Stromal cell of bone marrow (primary cell): ENCODE measurements around the gene PYCARD.
"Not testable (repeated sequence)": the region's sequence is repeated elsewhere in the genome, so short reads cannot be mapped to it uniquely, and the experiment has no call there.

Experiments used
- DNase-seq: peaks from one replicate; pipeline ENCODE4 v3.0.0-alpha.2; 2012; ENCODE audit warnings: low read depth

Gene PYCARD

DNA sequence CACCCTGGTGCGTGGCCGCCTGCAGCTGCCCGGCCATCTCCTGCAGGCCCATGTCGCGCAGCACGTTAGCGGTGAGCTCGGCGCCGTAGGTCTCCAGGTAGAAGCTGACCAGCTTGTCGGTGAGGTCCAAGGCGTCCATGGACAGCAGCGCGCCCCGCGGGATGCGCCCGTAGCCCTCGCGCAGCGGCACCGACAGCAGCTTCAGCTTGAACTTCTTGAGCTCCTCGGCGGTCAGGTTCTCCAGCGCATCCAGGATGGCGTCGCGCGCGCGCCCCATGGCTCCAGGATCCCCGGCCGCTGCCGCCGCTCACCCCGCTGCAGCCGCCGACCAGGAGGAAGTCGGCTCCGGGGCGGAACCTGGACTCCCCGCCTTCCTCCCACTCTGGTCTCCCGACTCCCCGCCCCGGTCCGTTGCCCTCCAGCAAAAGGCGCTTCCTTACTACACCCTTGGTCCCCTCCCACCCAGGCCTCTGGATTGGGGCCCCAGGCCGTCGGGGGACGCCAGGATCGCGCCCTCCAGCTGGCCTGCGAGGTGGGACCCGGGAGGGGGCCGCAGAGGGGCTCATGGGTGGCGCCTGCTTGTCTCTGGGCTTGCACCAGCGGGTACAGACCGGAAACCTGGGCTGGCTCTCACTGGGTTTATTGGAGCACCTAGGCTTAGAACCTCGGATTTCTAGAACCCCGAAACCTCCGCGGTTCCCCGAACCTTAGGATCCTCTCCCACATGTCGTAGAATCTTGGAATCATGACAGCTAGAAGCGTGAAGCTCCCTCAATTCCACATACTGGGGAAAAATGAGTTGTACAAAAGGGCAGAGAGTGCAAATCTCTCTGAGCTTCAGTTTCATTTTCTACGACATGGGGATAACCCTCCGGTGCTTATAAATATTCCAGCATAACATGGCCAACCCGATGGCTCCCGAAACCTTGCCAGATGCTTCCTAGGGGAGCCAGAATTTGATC is at the start of gene PYCARD:
Gene PYCARD, minus strand, starts transcription at position 347 of the 962 bp plus-strand sequence. Its CDS starts 70 bp downstream, at position 277.
- DNase-seq = no peak

DNA sequence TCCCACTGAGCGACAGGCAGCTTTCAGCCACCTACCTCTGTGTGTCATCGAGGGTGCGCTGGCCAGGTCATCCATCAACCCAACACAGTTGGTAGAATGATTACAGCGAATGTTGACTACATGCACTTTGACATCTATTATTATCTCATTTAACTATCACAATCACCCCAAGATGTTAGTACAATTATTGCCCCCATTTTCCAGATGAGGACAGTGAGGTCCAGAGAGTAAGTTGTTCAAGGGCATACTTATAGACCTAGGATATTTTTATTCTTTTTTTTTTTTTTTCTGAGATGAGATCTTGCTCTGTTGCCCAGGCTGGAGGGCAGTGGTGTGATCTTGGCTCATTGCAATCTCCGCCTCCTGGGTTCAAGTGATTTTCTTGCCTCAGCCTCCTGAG is 48.9 kb upstream of the PYCARD start:
- DNase-seq = no peak

DNA sequence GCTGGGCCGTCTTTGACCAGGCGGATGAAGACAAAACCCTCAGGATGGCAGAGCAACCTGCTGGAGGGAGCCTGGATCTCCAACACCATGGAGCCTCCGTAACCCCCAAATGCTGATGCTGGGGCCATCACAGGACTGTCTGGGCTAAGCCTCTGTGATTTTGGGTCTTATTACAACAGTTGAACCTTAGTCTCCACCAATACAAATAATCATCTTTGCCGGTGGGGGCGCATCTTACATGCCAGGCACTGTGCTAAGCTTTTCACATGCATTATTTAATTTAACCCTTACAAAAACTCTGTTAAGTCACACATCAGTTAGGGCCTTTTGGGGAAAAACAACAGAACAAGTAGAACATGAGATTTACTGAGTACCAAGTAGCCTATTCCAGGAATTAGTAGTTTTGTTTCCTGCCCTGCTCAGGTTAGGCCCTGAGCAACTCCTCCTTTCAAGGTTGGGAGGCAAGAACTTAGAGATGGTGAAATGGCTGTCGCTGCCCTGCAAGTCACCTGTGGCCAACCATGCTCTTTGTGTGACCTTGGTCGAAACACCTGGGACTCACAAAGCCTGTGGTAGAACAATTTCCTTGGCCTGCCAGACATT is 48.3 kb upstream of the PYCARD start:
- no peak for DNase-seq

DNA sequence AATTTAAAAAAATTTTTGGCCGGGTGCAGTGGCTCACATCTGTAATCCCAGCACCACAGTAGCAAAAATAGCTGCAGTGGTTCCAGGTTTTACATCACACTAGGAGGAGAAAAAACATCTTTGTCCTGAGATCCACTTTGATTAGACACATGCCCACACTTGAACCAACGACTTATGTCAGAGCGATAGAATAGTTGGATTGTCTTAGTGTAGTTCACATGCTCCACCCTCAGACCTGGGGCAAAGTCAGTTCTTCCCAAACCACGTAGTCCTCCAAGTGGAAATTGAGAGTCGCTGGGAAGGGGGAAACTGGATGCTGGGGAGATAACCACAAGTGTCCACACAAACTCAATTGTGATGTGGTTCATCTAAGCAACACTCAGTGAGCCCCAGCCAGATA is 45.8 kb upstream of the PYCARD start:
- no peak for DNase-seq

DNA sequence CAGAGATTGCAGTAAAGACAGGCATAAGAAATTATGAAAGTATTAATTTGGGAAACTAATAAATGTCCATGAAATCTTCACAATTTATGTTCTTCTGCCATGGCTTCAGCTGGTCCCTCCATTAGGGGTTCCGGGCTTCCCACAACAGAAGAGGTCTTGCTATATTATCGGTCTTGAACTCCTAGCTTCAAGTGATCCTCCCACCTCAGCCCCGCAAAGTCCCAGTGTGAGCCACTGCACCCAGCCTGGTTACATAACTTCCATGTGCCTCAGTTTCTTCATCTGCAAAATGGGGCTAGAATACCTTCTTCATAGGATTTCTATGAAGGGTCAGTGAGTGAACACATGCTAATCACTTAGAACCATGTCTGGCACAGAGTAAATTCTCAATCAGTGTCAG is 43.7 kb upstream of the PYCARD start:
- DNase-seq = no peak

DNA sequence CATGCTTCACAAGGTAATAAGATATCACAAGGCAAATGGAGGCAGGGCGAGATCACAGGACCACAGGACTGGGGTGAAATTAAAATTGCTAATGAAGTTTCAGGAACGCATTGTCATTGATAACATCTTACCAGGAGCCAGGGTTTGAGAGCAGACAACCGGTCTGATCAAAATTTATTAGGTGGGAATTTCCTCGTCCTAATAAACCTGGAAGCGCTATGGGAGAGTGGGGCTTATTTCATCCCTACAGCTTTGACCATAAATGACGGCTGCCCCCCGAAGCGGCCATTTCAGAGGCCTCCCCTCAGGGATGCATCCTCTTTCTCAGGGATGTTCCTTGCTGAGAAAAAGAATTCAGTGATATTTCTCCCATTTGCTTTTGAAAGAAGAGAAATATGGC is 43.0 kb upstream of the PYCARD start:
- DNase-seq = not testable (repeated sequence)

DNA sequence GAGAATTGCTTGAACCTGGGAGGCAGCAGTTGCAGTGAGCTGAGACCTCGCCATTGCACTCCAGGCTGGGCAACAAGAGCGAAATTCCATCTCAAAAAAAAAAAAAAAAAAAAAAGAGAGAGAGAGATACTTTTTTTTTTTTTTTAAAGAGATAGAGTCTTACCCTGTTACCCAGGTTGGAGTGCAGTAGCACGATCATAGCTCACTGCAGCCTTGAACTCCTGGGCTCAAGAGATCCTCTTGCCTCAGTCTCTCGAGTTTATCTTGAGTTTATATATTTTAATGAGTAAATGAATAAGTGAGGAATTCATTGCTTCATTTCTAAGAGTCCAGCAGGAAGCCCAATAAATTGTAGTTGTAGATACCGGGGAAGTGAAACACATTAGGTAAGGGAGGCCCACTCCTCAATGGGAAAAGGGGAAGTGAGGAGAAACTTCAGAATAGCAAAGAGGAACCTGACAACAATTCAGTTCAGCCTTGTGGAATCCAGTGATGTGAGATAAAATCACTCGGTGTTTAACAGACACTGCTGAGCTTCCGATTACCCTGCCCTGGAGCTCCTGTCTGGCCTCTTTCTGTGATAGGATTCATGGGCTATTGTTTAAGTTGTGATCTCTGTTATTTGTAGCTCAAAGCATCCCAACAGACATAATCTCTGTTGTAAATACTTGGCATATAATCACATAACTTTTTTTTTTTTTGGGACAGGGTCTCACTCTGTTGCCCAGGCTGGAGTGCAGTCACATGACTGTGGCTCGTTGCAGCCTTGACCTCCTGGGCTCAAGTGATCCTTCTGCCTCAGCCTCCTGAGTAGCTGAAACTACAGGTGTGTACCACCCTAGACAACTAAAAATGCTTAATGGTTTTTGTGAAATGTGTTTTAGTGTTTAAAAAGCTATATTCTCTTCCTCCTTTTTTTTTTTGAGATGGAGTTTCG is 41.4 kb upstream of the PYCARD start:
- DNase-seq = no peak

DNA sequence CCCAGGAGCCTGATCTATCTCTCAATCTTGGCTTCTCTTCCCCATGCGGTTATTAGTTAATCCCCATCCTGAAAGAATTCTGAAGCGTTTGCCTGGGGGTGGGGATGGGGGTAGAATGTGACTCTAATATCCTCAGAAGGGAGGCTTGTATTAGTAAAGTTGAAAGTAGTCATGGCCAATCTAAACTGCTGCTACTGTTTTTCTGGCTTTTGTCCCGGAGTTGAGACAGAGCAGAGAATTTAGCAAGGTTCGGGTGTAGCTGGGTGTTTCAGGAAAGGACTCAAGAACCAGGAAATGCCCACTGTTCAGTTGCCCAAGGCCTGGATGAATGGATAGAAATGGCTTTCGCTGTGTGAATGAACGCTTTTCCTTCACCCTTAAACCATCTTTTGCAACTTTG is 39.6 kb upstream of the PYCARD start:
- peak; percentile 32 for DNase-seq

DNA sequence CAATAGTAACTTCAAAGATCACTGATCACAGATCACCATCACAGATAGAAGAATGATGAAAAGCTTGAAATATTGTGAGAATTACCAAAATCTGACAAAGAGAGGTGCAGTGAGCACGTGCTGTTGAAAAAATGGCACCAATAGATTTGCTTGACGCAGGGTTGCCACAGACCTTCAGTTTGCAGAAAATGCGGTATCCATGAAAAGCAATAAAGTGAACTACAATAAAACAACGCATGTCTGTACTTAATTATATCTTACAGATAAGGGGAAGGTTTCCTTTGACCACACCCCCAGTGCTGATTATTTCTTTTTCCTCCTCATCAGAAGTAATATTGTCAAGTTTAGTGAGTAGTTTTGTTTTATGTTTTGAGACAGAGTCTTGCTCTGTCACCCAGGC is 35.5 kb upstream of the PYCARD start:
- DNase-seq = no peak

DNA sequence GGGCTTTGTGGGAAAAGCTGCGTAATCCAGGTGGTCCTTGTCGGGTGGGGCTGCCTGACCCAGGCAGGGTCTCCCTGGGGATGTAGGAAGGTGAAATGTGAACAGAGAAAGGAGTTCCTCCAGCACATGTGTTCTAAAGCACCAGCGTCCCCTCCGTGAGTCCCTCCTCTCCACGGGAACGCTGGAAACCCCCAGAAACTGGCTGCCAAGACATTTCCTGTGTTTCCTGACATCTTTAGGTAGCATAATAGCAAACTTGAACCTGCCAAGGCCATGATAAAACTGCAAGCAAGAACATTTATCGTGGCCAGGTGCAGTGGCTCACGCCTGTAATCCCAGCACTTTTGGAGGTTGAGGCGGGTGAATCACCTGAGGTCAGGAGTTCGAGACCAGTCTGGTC is 26.9 kb upstream of the PYCARD start:
- DNase-seq = no peak

DNA sequence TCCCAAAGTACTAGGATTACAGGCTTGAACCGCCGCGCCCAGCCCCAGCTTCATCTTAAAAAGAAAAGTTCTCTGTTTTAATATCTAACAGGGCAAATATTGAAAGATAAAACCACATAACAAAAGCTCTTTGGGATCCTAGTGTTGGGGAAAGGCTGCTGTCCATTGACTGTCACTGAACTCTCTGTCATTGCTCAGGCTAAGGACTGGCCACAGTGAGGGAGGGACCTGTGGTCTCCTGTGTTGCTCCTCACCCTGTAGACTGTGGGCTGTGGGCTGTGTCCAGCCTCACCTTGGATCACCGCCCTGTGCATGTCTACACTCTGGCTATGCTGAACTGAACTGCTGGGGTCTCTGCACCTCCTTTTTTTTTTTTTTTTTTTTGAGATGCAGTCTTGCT is 25.6 kb upstream of the PYCARD start:
- DNase-seq = no peak

DNA sequence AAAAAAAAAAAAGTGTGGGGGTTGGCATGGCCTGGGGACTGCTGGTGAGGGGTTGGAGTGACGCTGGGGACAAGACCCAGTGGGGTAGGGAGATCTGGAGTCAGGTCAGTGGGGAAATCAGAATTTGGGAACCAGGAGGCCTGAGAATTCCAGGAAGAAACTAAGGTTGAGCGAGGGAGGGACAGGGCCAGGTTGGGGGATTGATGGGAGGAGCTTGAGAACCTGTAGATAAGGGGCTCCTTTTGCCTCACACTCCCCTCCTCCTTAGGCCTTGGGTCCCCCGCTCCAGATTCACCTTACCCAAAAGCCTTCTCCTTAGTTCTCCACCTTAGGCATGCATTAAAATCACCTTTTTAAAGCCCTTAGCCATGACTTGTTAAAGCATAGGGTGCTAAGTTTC is 22.6 kb upstream of the PYCARD start:
- DNase-seq = no peak

DNA sequence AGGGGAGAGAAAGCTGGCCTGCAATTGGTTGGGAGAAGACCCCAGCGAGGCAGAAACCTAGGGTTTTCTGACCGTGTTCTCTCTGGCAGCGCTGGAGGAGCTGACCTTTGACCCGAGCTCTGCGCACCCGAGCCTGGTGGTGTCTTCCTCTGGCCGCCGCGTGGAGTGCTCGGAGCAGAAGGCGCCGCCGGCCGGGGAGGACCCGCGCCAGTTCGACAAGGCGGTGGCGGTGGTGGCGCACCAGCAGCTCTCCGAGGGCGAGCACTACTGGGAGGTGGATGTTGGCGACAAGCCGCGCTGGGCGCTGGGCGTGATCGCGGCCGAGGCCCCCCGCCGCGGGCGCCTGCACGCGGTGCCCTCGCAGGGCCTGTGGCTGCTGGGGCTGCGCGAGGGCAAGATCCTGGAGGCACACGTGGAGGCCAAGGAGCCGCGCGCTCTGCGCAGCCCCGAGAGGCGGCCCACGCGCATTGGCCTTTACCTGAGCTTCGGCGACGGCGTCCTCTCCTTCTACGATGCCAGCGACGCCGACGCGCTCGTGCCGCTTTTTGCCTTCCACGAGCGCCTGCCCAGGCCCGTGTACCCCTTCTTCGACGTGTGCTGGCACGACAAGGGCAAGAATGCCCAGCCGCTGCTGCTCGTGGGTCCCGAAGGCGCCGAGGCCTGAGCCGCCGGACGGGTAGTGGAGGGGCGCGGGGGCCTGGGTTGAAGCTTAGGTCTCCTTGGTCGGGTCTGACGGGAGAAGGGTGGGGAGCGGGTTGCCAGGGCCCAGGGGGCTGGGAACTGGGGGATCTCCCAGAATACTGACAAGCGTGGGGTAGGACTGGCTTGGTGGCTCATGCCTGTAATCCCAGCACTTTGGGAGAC is 21.8 kb upstream of the PYCARD start:
- no peak for DNase-seq

DNA sequence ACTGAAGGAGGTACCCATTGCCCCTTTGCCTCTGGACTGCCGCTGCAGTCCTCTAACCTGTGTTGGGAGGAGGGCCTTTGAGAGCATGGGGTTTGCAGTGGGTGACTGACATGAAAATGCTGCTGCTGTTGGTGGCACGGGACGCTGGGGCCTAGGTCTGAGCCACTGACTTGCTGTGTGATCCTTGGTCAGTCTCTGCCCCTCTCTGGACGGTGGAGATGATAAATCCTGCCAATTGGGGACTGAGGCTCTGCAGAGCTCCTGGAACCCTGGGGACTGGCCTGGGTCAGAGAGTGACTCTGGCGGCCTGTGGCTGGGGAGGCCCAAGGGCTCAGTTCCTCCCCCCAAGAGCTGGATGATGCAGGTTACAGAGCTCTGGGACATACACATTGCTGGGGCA is 20.5 kb upstream of the PYCARD start:
- DNase-seq = no peak

DNA sequence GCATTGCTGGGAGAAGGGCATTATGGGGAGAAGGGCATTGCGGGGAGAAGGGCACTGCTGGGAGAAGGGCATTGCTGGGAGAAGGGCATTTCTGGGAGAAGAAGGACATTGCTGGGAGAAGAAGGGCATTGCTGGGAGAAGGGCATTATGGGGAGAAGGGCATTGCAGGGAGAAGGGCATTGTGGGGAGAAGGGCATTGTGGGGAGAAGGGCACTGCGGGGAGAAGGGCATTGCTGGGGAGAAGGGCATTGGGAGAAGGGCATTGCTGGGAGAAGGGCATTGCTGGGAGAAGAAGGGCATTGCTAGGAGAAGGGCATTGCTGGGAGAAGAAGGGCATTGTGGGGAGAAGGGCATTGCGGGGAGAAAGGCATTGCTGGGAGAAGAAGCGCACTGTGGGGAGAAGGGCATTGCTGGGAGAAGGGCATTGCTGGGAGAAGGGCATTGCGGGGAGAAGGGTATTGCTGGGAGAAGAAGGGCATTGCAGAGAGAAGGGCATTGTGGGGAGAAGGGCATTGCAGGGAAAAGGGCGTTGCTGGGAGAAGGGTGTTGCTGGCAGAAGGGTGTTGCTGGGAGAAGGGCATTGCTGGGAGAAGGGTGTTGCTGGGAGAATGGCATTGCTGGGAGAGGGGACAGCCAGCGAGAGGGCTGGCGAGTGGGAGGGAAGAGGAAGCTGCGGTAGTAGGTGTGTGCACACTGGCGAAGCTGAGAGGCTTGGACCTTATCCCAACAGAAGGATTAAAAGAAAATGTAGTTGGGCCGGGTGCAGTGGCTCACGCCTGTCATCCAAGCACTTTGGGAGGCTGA is 19.0 kb upstream of the PYCARD start:
- DNase-seq = no peak

DNA sequence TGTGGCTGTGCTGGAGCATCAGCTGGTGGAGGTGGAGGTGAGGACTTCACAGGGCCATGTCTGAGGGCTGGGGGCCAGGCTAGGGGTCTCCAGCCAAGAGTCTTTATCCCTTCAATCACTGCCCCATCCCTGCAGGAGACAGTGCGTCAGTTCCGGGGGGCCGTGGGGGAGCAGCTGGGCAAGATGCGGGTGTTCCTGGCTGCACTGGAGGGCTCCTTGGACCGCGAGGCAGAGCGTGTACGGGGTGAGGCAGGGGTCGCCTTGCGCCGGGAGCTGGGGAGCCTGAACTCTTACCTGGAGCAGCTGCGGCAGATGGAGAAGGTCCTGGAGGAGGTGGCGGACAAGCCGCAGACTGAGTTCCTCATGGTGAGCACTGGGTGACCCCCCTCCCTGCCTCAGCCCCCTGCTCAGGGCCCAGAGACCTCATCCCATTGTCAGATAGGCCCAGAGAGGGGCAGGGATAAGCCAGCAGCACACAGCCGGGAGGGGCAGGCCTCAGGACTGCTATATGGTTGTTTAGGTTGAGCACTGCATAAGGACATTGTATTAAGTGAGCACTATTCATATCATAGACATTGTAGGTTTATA is 16.7 kb upstream of the PYCARD start:
- DNase-seq = no peak

DNA sequence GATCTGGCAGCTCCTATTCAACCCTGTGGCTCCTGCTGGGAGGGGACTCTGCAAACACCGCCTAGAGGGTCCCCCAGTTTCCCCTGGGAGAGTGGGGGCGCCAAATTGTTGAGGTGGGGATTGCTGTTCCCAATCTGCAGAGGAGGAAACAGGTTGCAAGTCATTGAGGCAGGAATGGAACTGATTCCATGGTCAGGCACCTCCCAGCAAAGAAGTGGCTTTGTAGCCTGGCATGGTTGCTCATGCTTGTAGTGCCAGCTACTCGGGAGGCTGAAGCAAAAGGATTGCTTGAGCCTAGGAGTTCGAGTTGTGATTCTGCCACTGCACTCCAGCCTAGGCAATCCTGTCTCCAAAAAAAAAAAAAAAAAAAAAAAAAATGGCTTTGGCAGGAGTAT is 14.6 kb upstream of the PYCARD start:
- DNase-seq = no peak

DNA sequence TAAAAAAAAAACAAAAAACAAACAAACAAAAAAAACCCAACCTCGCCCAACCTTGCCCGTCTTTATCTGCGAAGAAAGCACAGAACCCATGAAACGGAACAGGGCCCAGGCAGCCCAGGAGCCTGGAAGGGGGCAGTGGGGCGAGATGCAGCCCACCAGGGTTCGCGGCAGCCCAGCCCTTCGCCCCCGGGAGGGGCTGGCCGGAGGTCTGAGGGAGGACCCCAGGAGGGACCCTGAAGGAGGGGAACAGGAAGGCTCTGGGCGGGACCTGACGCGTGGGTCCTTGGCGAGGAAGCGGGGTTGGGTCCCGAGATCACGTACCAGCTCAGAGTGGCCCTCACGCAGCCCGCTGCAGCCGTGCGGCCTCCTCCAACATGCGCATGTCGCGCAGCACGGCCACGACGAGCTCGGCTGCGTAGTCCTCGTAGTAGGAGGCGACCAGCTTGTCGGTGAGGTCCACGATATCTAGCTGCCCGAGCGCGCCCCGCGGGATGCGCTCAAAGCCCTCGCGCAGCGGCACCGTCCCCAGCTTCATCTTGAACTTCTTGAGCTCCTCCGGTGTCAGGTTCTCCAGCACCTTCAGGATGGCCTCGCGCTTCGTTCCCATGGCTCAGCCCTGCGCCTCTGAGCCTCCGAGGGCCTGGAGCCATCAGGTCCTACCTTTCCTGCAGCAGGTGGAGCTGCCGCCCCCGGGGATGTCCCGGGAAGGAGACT is 14.0 kb upstream of the PYCARD start, which contains the start of gene PYDC1:
Gene PYDC1, minus strand, starts transcription at position 714 of the 714 bp plus-strand sequence. Its CDS starts 107 bp downstream, at position 607.
- DNase-seq = no peak
